ENCODE results near the gene LANCL2.

DNA sequence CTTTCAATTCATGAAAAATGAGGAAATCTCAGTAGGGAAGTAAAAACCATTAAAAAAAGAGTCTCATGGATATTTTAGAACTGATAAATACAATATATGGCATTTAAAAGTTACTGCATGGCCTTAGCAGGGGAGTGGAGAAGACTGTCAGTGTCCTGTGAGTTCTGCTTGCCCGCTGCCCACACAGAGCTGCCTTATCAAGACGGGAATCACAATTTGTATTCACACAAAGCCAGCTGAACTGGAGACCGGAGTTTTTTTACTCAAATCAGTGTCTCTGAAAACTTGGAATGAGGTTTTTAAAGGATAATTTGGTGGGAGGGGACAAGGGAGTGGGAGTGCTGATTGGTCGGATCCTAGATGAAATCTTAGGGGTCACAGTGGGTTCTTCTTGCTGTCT is 17.1 kb downstream of the LANCL2 start:
- TF ChIP-seq, protein P1, sequence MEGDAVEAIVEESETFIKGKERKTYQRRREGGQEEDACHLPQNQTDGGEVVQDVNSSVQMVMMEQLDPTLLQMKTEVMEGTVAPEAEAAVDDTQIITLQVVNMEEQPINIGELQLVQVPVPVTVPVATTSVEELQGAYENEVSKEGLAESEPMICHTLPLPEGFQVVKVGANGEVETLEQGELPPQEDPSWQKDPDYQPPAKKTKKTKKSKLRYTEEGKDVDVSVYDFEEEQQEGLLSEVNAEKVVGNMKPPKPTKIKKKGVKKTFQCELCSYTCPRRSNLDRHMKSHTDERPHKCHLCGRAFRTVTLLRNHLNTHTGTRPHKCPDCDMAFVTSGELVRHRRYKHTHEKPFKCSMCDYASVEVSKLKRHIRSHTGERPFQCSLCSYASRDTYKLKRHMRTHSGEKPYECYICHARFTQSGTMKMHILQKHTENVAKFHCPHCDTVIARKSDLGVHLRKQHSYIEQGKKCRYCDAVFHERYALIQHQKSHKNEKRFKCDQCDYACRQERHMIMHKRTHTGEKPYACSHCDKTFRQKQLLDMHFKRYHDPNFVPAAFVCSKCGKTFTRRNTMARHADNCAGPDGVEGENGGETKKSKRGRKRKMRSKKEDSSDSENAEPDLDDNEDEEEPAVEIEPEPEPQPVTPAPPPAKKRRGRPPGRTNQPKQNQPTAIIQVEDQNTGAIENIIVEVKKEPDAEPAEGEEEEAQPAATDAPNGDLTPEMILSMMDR (IDR thresholded peaks at IDR 0.05; ENCODE audit: insufficient read depth, low read length, poor library complexity, severe bottlenecking): no peak
- no peak for TF ChIP-seq EZH2phosphoT487 (conservative IDR thresholded peaks at IDR 0.05; ENCODE audit: low read length)

Data from SU-DHL-6 (cell line).